Mesothelial cell of epicardium (in vitro differentiated cells): ENCODE results near the gene GTF2E1. TPM values are rescaled to one million over a fixed set of nuclear protein-coding genes. Genes with fewer than 3 reads are reported as not detected.

Source experiments
- DNase-seq, 2 experiments: peaks; one replicate each; pipeline ENCODE4 v3.0.0; 2021; ENCODE audit warnings: low spot score in 2 of 2; ENCODE audit not compliant: unreplicated experiment in 2 of 2
- H3K27ac Mint-ChIP-seq: 2 replicates; pipeline ENCODE4 v1.8.0; 2021; ENCODE audit warnings: mixed read lengths
- H3K27me3 Mint-ChIP-seq: 2 replicates; pipeline ENCODE4 v1.8.0; 2021; ENCODE audit warnings: low read depth, mixed read lengths
- H3K36me3 Mint-ChIP-seq: 2 replicates; pipeline ENCODE4 v1.8.0; 2021; ENCODE audit warnings: mixed read lengths
- H3K4me1 Mint-ChIP-seq: 2 replicates; pipeline ENCODE4 v1.8.0; 2021; ENCODE audit warnings: mixed read lengths
- H3K4me3 Mint-ChIP-seq: 2 replicates; pipeline ENCODE4 v1.8.0; 2021; ENCODE audit warnings: mild to moderate bottlenecking, moderate library complexity, mixed read lengths
- H3K9me3 Mint-ChIP-seq: 2 replicates; pipeline ENCODE4 v1.8.0; 2021; ENCODE audit warnings: mixed read lengths
- total RNA-seq: library from RNA; stranded (reverse); gene quantifications from 3 replicates; pipeline ENCODE4 v1.2.1, GENCODE V29; 2021
- TF ChIP-seq, protein P1 (sequence below): fragments of 200-600 bp; sonication (generic); IDR thresholded peaks from one replicate; pipeline ENCODE4 v1.5.0; 2021; ENCODE audit warnings: antibody characterized with exemption; ENCODE audit not compliant: unreplicated experiment

The GTF2E1 gene
- total RNA-seq, 1 donor from 2014 or later = 17.9 TPM

DNA sequence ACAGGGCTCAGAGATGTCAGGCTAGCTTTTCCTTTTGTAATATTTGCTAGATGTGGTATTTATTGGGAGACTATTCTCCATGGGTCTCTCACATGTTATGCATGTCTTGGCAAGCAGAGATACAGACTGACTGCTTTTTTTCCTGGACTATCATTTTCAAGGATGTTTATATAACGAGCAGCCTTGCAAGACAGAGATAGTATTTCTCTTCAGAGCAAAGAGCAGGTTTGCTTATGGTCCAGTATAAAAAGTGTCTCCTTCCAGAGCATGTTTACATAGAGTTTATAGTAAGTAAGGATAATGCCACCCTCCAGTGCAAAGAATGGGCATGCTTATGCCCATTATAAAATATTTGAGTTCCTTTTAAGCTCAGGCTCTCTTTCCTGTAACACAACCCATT, 24.6 kb downstream of the GTF2E1 start:
- H3K4me3 Mint-ChIP-seq = no peak overlapping the region
- TF ChIP-seq, protein P1, sequence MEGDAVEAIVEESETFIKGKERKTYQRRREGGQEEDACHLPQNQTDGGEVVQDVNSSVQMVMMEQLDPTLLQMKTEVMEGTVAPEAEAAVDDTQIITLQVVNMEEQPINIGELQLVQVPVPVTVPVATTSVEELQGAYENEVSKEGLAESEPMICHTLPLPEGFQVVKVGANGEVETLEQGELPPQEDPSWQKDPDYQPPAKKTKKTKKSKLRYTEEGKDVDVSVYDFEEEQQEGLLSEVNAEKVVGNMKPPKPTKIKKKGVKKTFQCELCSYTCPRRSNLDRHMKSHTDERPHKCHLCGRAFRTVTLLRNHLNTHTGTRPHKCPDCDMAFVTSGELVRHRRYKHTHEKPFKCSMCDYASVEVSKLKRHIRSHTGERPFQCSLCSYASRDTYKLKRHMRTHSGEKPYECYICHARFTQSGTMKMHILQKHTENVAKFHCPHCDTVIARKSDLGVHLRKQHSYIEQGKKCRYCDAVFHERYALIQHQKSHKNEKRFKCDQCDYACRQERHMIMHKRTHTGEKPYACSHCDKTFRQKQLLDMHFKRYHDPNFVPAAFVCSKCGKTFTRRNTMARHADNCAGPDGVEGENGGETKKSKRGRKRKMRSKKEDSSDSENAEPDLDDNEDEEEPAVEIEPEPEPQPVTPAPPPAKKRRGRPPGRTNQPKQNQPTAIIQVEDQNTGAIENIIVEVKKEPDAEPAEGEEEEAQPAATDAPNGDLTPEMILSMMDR = no peak
- peaks cover 2% of the 10 kb centered on the region for H3K36me3 Mint-ChIP-seq
- H3K4me1 Mint-ChIP-seq = peaks cover 42% of the 10 kb centered on the region
- no peaks in the 10 kb centered on the region for H3K27me3 Mint-ChIP-seq
- no peaks in the 10 kb centered on the region for H3K9me3 Mint-ChIP-seq
- no peak for DNase-seq
- H3K27ac Mint-ChIP-seq = peak overlapping the region; percentile 10

GRCh38 chr3:120769436-120769835, 26.9 kb downstream of the GTF2E1 start:
- Mint-ChIP-seq H3K9me3 (no peaks in the 10 kb centered on the region), H3K36me3 (peaks cover 5% of the 10 kb centered on the region), H3K4me3 (no peak overlapping the region), H3K27me3 (no peaks in the 10 kb centered on the region), H3K4me1 (peaks cover 24% of the 10 kb centered on the region), H3K27ac (no peak overlapping the region)
- no peak for DNase-seq
- TF ChIP-seq, protein P1 = no peak

GRCh38 chr3:120770891-120771290, 28.3 kb downstream of the GTF2E1 start:
- no peak for DNase-seq
- Mint-ChIP-seq H3K4me3 (no peak overlapping the region), H3K27ac (no peak overlapping the region), H3K27me3 (no peaks in the 10 kb centered on the region), H3K4me1 (peaks cover 20% of the 10 kb centered on the region), H3K36me3 (peaks cover 5% of the 10 kb centered on the region), H3K9me3 (no peaks in the 10 kb centered on the region)
- TF ChIP-seq, protein P1 = no peak

- Mint-ChIP-seq H3K36me3 (peaks cover 8% of the 10 kb centered on the region), H3K9me3 (no peaks in the 10 kb centered on the region), H3K27me3 (no peaks in the 10 kb centered on the region), H3K27ac (no peak overlapping the region), H3K4me3 (no peak overlapping the region), H3K4me1 (peaks cover 11% of the 10 kb centered on the region)
- no peak for DNase-seq
- TF ChIP-seq, protein P1 = no peak
Measured at GRCh38 chr3:120772081-120772480, 29.5 kb downstream of the GTF2E1 start.

GRCh38 chr3:120773932-120774331, 31.4 kb downstream of the GTF2E1 start:
- DNase-seq = no peak

More at GRCh38 chr3:120773932-120774331, 31.4 kb downstream of the GTF2E1 start:
- H3K9me3 Mint-ChIP-seq = no peaks in the 10 kb centered on the region
- no peak overlapping the region for H3K4me3 Mint-ChIP-seq
- no peaks in the 10 kb centered on the region for H3K27me3 Mint-ChIP-seq
- TF ChIP-seq, protein P1 = no peak
- no peaks in the 10 kb centered on the region for H3K4me1 Mint-ChIP-seq
- H3K36me3 Mint-ChIP-seq = peaks cover 10% of the 10 kb centered on the region
- no peak overlapping the region for H3K27ac Mint-ChIP-seq
